H1 (cell line): ENCODE results near the gene STX5. TPM values are rescaled to one million over a fixed set of nuclear protein-coding genes. Genes with fewer than 3 reads are reported as not detected.

Source experiments
- BACH1 ChIP-seq: IDR thresholded peaks from 2 replicates; pipeline ENCODE4 v1.6.1; 2012; ENCODE audit warnings: low read length, improper control_type of control experiment
- CHD7 ChIP-seq: fragments of 300-600 bp; sonication (generic); IDR thresholded peaks from 2 replicates; pipeline ENCODE4 v1.7.1; 2012; ENCODE audit warnings: low read length, moderate library complexity, mild to moderate bottlenecking, inconsistent platforms; ENCODE audit not compliant: insufficient replicate concordance
- POLR2AphosphoS5 ChIP-seq: IDR thresholded peaks from 2 replicates; pipeline ENCODE4 v1.6.1; 2011; ENCODE audit warnings: low read depth, low read length
- polyA plus RNA-seq, 7 experiments: library from polyadenylated mRNA; depleted of rRNA in 3 of 7; stranded (reverse) in 5 of 7; unstranded in 2 of 7; fragments of >200 nt in 5 of 7; fragments of 200-250 nt in 2 of 7; gene quantifications; 1 replicate in 5 of 7; 2 replicates in 1 of 7; 4 replicates in 1 of 7; pipeline versions ENCODE4 v1.2.1 to v1.2.3, GENCODE V29; 2011 to 2013; ENCODE audit warnings: missing spikeins in 2 of 7, mixed read lengths in 2 of 7
- total RNA-seq: library from RNA; stranded (reverse); fragmentation: NEBNext Ultra II Directional; extraction: Animal tissue kit (Norgen Biotek cat#: 25700); gene quantifications from 2 replicates; pipeline ENCODE4 v1.2.1, GENCODE V29; 2021

The STX5 gene
- total and polyA plus RNA-seq, 2 of the 8 experiments (the other 6 are each of a cell fraction or from before 2014, with no cell fraction given) = 24.2 to 28.5 TPM

DNA sequence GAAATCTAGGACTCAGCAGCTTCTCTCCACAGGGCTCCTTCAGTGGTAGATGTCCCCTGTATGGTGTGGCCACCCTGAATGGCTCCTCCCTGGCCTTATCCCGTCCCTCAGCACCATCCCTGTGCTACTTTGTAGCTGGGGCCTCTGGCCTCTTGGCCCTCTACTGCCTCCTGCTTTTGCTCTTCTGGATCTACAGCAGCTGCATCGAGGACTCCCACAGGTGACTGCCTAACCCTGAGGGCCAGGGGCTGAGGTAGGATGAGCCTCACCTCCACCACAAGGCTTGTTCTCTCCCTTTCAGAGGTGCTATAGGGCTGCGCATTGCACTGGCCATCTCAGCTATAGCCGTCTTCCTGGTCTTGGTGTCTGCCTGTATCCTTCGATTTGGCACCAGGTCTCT lies 42.9 kb downstream of the STX5 start (continued):
- TF ChIP-seq CHD7 = no peak
- peak; percentile 47; the same call in 1 of the 2 replicates for TF ChIP-seq POLR2AphosphoS5
- TF ChIP-seq BACH1 = no peak
